ENCODE measurements around the gene EHMT1. TPM values are rescaled to one million over a fixed set of nuclear protein-coding genes. Genes with fewer than 3 reads are reported as not detected.

EHMT1 gene
- total and polyA plus RNA-seq, 2 of the 13 experiments (the other 11 are each of a cell fraction or from before 2014, with no cell fraction given) = 23.0 to 27.1 TPM

GRCh38 chr9:137578518-137579258 lies 40.1 kb upstream of the EHMT1 start, which contains the start of gene DPH7 (continued):
- no peak for TF ChIP-seq CEBPB (IDR thresholded peaks at IDR 0.05; ENCODE audit: borderline replicate concordance, low read depth, low read length)
- TF ChIP-seq POLR2AphosphoS5 (IDR thresholded peaks at IDR 0.05; ENCODE audit: low read depth, low read length) = peak; percentile 69
- TF ChIP-seq EED (CRISPR knock-in tag; IDR thresholded peaks at IDR 0.05) = no peak
- peak; percentile 49 for TF ChIP-seq HNRNPK (IDR thresholded peaks at IDR 0.05; ENCODE audit: low read depth, low read length, poor library complexity, severe bottlenecking)
- TF ChIP-seq CENPX (CRISPR knock-in tag; IDR thresholded peaks at IDR 0.05) = no peak
- peak; percentile 55 for TF ChIP-seq AHDC1 (CRISPR knock-in tag; IDR thresholded peaks at IDR 0.05; ENCODE audit: borderline replicate concordance)
- TF ChIP-seq, protein P1, sequence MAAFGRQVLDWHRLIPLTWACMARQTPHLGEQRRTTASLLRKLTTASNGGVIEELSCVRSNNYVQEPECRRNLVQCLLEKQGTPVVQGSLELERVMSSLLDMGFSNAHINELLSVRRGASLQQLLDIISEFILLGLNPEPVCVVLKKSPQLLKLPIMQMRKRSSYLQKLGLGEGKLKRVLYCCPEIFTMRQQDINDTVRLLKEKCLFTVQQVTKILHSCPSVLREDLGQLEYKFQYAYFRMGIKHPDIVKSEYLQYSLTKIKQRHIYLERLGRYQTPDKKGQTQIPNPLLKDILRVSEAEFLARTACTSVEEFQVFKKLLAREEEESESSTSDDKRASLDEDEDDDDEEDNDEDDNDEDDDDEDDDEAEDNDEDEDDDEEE (CRISPR knock-in tag; IDR thresholded peaks at IDR 0.05) = peak; percentile 41; the same call in 1 of the 2 replicates
- peak; percentile 23; the same call in 1 of the 2 replicates for TF ChIP-seq ZNF230 (CRISPR knock-in tag; IDR thresholded peaks at IDR 0.05)
- peak; percentile 90; the same call in 1 of the 2 replicates for TF ChIP-seq ZNF772 (CRISPR knock-in tag; IDR thresholded peaks at IDR 0.05)
- peak; percentile 16 for TF ChIP-seq ZNF501 (CRISPR knock-in tag; IDR thresholded peaks at IDR 0.05)
- TF ChIP-seq RARG (CRISPR knock-in tag; IDR thresholded peaks at IDR 0.05; ENCODE audit: low read depth) = no peak
- TF ChIP-seq ZNF558 (CRISPR knock-in tag; IDR thresholded peaks at IDR 0.05; ENCODE audit: borderline replicate concordance) = peak; percentile 32; the same call in 1 of the 2 replicates
- TF ChIP-seq CENPBD1 (CRISPR knock-in tag; IDR thresholded peaks at IDR 0.05; ENCODE audit: borderline replicate concordance, low read depth) = no peak
- no peak for TF ChIP-seq NR2F2 (IDR thresholded peaks at IDR 0.05; ENCODE audit: borderline replicate concordance, low read depth)
- TF ChIP-seq MYNN (CRISPR knock-in tag; IDR thresholded peaks at IDR 0.05; ENCODE audit: low read depth) = 0 out of 2 replicates have a peak, but pooled peaks have one; percentile 54
- TF ChIP-seq, protein P2, sequence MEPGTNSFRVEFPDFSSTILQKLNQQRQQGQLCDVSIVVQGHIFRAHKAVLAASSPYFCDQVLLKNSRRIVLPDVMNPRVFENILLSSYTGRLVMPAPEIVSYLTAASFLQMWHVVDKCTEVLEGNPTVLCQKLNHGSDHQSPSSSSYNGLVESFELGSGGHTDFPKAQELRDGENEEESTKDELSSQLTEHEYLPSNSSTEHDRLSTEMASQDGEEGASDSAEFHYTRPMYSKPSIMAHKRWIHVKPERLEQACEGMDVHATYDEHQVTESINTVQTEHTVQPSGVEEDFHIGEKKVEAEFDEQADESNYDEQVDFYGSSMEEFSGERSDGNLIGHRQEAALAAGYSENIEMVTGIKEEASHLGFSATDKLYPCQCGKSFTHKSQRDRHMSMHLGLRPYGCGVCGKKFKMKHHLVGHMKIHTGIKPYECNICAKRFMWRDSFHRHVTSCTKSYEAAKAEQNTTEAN (CRISPR knock-in tag; conservative IDR thresholded peaks at IDR 0.05) = peak; percentile 71; the same call in 1 of the 2 replicates
- peak in 1 of 2 experiments; percentile 78 for TF ChIP-seq POLR2A (IDR thresholded peaks at IDR 0.05; ENCODE audit: insufficient read depth in 1 of 2, low read depth in 2 of 2, low read length in 2 of 2)
- TF ChIP-seq YEATS2 (CRISPR knock-in tag; IDR thresholded peaks at IDR 0.05; ENCODE audit: borderline replicate concordance) = peak; percentile 90

Data from HepG2 (cell line).